ENCODE data around the gene BAG3.
"Not testable (repeated sequence)": the region's sequence is repeated elsewhere in the genome, so short reads cannot be mapped to it uniquely, and the experiment has no call there.

The BAG3 gene

DNA sequence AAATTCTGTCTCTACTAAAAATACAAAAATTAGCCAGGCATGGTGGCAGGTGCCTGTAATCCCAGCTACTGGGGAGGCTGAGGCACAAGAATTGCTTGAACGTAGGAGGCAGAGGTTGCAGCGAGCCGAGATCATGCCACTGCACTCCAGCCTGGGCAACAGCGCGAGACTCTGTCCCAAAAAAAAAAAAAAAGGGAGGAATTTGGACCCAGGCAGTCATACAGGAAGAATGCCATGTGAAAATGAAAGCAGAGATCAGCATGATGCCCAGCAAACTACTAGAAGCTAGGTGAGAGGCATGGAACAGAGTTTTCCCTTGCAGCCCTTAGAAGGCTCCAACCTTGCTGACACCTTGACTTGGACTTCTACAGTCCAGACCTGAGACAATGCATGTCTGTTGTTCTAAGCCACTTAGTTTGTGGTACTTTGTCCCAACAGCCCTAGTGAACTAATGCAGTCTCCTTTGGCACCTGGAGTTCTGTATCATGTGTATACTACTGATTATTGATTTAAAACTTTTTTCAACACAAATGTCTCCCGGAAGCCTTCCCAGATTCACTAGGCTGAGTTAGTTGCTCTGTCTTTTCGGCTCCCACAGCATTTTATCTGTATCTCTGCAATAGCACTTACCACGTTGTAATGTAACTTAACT is 10.2 kb upstream of the BAG3 start:
- no peak for DNase-seq

DNA sequence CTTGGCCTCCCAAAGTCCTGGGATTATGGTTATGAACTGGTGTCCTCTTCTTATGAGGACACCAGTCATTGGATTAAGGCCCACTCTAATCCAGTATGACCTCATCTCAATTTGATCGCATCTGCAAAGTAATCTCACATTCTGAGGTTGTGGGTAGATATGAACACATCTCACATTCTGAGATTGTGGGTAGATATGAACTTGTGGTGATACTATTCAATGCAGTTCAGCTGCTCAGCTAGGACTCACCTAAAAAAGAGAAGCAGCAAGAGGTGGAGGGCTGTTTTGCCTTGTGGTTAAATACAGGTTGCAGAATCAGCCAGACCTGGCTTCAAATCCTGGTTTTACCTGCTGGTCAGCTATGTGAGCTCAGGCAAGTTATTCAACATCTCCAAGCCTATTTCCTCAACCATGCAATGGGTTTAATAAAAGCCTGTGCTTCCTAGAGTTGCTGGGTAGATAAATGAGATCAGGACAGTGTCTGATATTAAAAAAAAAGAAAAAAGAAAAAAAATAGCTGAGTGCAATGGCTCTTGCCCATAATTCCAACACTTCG is 8.5 kb upstream of the BAG3 start:
- DNase-seq: no peak

DNA sequence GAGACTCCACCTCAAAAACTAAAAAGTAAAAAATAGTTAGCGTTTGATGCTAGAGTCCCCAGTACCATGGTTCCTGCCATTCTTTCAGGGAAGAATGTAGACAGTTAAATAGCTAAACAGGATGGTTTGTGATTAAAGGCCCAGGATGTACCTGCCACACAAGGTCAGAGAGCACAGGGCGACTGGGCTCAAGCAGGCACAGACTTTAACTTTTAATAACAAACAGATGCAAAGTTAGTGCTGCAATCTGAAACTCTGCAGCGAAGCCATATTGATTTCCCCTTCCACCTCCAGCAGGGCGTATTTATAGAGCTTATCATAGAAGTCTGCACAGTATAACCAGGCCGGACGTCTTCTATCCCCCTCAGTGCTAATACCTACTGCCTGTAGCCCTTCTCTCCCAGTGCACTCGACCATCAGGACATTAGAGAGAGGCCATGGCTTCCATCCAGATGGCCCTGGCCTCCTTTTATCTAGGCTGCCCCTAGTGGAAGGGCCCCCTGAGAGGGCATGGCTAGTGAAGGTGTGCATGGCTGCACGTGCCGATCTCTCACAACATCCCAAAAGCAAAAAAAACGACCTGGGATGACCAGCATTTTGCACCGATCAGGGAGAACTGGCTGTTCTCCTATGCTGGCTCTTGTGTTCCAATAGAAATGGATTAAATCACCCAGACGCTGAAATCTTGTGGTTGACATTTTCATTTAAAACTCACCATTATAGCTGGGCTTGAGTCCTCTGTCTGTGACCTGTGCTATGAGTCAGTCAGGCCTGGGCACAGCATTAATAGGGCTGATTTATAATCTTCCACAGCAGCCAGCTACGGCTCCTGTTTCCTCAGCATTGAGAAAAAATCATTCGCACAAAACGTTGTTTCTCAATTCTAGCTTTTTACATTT is 7.6 kb upstream of the BAG3 start:
- no peak for DNase-seq

DNA sequence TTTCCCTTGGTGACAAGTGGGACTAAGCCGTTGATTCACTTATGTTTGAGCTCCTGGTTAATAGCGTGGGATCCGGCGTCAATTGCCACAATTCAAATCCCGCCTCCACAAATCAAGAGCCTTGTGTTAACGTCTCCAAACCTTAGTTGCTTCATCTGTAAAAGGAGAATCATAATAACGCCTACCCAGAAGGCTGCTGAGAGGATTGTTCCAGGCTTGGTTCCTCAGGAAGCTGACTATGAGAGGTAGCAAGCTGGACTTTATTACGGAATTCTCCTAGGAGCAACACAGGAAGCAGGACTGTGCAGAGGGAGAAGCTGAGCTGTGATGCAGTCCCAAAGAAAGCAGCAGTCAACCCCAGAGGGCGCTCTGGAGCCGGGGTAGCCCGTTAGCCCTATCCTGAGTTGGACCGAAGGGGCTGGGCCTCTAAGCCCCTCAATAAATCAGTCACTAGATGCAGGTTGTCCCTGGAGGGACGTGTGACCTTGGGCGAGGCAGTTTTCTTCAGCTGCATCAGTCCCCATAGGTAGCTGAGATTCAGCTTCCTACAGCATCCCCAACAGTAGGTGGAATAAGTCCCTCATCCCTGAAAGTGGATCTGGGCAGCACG is 6.9 kb upstream of the BAG3 start:
- no peak for DNase-seq

DNA sequence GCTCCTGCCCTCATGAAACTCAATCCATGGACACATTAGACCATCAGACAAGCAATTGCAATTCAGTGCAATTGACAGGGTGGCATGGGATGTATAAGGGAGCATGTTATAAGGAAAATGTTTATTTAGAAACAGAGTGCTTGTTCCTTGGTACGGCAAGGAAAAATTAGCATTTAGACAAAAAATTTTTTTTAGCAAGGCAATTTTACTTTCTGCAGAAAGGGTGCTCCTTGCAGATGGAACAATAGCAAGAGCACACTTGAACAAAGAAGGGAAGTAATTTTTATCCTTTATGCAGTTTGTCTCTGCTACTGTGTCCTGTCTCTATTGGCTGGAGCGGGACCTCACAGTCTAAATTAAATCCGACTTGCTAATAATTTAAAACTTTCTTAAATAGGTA is 6.2 kb upstream of the BAG3 start:
- no peak for DNase-seq

DNA sequence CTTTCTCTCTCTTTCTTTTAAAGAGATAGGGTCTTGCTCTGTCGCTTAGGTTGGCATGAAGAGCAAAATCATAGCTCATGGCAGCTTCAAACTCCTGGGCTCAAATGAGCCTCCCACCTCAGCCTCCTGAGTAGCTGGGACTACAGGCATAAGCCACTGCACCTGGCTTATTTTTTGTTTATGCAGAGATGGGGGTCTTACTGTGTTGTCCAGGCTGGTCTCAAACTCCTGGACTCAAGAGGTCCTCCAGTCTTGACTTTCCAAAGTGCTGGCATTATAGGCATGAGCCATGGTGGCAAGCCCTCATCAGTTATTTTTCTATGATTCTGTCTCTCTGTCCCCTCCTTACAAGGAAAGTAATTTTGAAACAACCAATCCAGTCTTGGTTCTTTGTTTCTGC is 1.1 kb upstream of the BAG3 start:
- no peak for DNase-seq

DNA sequence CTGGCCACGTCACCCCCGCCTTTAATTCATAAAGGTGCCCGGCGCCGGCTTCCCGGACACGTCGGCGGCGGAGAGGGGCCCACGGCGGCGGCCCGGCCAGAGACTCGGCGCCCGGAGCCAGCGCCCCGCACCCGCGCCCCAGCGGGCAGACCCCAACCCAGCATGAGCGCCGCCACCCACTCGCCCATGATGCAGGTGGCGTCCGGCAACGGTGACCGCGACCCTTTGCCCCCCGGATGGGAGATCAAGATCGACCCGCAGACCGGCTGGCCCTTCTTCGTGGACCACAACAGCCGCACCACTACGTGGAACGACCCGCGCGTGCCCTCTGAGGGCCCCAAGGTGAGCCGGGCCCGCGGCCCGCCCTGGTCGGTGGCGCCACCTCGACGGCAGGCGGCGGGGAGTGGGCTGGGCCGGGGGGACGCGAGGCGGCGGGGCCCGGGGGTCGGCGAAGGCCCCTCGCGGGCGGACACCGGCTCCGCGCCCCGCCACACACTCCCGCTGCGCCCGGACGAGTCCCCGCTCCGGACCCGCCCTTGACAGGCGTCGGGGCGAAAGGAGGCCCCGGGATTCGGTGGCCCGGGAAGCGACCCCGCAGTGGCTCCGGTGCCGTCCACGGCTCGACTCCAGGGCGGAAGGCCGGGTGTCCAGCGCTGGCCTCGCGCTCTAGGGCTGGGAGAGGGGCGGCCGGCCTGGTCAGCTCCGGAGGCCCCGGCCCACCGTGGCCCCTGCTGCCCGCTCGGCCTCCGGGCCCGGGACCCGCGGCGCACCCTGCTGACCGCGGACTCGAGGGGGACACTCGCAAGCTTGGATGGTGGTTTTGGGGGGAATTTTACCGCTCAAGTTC is 557 bp downstream of the BAG3 start:
- DNase-seq: no peak

DNA sequence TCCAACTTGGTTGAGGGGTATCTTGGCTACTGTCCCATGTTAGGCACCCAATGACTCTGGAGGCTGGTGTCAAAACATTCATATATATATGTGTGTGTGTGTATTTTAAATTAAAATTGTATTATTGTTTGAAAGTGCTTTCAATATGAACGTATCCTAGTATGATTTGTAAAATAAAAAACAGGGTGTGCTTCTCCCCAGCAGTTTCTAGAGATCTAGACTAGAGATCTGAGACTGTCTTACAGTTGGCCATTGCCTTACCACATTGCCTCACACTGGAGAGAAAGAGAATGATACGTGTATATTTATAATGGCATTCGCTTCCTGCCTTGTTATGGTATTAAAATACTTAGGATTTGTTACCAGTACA is 1.2 kb downstream of the BAG3 start:
- no peak for DNase-seq

DNA sequence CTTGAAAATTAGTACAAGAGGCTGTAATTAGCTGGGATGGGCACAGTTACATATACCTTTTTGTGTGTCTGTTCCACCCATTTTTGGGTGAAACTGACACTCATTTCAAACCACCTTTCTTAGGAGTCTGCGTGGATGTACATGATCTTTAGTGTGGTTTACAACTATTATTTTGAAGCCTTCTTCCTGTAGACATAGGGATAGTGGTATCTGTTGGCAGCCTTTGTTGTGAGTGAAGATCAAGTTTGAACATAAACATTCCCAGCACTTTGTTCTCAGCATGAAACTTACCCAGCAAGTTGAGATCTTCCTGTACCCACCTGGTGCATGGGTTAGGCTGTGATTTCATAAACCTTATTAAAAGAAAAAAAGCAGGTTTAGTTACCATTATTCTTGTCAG is 2.0 kb downstream of the BAG3 start:
- no peak for DNase-seq

DNA sequence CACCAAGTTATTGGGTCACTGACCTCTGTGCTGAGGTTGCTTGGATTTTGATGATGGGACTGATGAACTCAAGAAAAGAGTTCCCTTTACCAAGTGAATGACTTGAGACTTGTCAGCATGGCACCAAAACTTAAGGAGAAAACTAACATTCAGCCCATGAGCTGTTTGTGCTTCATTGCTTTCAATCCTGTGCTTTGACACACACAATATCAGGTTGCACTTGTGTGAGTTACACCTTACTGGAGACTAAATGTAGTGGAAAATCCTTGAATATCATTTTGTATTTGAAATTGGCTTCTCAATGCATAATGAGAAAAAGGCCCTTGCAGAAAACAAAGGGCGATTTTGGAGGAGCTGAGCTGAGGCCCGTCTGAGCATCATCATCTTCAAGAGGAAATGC is 2.7 kb downstream of the BAG3 start:
- no peak for DNase-seq

DNA sequence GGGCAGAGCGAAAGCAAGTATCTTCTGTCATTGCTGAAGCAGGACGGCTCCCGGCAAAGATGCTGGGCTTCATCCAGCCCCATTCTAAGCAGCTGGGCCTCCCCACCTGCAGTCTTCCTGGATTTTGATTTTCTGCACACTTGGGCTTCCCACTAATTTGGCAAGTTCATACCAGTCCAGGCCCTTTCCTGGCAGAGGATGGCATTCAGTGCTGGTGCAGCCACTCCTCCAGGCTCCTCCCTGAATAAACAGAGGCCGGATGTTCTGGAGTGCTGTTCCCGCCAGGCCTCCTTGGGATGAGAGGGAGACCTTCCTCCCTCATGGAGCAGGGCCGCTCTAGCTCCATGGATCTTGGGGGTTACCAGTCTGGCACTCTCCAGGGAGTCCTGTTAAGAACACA is 3.4 kb downstream of the BAG3 start:
- DNase-seq: no peak

DNA sequence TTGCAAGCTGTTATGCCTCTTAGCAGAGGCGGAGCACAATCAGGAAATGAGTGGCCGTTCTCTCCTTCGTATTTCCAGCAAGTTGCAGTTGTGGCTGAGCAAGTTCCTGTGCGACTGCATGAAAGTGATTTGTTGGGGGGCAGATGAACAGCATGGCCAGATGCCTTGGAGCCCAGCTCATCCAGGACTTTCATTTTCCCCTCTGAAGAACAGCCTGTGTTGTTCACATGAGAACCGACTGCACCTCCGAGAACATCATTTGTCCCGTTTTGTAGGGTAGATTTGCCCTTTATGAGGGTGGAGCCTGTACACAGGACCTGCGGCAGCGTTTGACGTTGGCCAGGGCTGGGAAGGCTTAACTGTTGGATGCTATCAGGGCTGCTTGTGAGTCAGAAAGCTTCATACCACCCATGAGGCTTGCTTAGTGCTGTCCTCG is 4.4 kb downstream of the BAG3 start:
- peak; percentile 43 for DNase-seq

DNA sequence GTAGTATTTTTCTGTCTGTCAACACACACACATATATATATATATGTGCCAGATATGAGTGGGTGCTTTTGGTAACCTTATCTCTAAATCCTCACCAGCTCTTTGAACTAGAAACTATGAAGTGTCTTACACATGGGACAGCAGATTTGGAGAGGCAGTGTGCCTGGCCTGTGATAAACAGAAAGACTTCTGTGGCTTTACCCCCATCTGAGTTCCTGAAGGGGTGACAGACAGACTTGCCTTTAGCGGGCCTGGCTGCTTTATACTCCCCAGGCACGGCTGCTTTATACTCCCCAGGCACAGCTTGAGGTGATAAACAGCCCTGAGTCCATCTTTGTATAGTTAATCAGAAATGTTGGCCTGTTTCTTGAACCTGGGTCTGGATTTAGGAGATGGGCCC is 5.6 kb downstream of the BAG3 start:
- no peak for DNase-seq

DNA sequence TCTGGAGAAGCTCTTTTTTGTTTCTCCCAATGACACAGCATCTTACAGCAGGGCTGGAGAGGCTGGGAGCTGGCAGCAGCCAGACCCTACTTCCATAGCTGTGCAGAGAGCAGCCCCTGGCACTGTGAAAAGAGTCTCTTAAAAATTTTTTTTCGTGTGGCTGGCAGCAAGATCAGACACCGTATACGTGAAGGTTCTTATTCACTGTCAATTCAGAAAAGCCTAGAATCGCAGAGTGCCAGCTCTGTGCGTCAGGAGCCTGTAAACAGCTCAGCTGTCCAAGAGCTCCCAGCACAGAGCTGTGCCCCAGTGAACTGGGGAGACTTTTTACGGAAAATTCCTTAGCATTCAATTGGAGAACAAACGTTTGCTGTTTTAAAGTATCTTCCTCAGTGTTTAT is 6.5 kb downstream of the BAG3 start:
- no peak for DNase-seq

DNA sequence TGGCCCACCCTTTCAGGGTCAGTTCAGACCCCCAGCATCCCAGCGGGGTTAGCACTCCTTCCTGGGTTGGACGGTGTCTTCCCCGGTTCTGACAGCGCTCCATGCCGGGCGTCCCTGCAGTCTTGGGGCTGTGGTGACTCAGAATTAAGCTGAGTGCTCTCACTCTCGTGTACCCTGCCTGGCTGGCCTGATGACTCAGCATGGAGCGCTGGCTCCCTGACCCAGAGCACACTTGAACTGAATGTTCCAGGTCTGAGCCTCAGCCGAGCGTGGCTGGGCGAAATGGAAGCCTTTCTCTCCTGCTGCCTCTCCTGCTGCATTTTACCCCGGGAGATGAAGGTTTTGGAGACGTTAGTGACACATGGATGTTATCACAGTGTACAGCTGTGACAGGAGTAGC is 7.1 kb downstream of the BAG3 start:
- no peak for DNase-seq

DNA sequence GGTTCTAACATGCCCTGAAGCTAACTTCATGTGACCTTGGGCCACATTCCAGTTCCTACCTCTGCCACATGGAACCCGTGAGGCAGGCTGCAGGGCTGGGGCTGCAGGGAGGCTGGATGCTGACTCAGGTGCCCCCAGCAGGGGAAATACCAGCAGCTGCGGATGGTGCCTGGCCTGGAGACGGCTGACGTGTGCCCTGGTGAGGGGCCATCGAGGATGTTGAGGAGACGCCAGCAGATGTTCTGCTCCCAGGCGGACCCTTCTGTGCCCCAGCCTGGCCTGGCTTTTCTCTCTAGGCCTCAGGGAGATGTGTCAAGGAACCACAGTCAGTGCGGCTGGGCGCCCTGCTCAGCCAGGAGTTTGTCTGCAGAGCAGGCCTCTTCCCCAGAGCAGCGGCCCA is 8.8 kb downstream of the BAG3 start:
- no peak for DNase-seq

DNA sequence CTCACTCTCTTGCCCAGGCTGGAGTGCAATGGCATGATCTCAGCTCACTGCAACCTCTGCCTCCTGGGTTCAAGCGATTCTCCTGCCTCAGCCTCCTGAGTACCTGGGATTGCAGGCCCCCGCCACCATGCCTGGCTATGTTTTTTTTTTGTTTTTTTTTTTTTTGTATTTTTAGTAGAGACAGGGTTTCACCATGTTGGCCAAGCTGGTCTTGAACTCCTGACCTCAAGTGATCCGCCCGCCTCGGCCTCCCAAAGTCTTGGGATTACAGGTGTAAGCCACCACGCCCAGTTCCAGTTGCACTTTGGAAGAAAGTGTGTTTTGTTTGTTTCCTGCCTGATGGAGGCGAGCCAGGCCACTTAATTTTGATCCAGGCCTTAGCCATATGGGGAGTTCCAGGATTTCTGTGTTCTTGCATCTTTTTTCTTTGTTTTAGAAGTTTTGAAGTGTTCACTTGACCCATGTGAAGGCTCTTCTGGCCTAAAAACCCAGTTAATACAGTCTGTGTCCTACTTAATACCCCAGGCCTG is 11.0 kb downstream of the BAG3 start:
- DNase-seq: not testable (repeated sequence)

DNA sequence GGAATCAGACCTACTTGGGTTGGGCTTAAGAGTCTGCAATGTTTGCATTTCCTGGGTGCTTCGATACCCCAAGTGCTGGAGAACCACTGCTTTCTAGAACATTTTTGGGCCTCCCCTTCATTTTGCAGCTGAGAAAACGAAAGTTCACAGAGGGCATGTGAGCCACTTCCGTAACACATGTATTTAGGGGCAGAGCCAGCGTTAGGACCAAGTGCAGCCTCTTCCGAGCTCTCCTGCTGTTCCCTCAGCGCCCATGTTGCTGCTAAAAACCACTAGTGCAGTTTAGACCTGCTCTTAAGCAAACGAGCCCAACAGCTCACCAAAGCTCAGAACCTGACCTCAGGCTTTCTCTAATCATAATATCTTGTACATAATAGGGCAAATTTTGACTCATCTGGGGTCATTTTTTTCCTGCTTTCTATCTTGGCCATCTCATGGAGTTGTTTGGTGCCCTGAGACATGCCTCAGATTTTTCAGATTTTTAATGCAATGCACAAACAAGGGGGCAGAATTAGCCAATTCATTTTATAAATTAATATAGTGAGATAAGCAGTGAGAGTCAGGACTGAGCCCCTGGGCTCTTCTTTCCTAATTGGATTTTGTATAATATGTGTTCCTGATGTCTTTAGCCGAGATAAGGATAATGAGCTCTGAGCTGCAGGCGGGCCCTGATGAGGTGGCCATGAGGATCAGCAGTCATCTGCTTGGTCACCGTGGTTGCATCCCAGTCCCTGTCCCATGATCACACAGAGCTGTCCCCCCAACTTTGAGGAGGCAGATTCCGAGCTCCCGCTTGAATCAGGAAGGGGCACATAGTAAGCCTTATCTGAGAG is 12.9 kb downstream of the BAG3 start:
- DNase-seq: no peak

DNA sequence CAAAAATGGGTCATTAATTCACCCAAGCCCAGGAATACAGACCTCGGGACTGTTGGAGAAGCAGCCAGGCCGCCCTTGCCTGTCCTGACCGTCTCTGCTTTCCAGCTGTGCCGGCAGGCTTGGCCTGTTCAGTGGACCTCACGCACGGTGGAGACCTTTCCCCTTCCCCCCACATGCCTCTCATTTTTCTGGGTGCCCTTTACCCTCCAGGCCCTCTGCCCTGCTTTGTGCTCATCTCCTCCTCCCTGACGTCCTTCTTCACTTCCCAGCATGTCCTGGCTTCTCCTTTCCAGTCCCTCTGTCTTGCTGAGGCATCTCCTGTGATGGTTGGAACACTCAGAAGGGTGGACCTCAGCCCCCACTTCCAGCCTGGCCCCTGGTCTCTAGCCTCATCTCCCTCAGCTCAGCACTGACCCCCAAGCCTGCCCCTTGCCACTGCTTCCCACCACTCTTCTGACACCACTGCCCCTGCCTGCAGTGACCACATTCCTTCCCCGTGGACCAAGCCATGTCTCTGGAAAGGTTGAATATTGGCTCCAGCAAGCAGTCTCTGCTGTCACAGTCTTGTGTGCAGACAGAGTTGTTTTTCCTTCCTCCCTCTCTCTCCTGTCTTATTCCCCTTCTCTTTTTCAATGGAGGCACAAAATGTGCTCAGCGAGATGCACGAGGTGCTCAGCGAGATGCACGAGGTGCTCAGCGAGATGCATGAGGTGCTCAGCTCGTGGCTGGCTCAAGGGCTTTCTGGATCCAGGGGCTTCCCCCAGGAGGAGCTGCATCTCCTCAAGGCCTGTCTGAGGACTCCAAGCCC is 14.9 kb downstream of the BAG3 start:
- no peak for DNase-seq

DNA sequence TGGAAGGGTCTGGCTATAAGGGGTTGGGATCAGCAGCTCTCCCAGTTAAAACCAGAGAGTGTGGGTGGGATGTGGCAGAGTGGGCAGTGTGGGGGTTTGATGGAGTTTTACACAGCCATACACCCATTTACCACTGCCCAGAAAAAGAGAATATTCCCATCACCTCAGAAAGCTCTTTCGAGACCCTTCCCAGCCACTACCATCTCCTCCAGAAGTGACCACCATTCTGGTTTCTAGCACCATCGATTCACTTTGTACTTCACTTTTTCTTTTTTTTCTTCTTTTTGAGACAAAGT is 15.5 kb downstream of the BAG3 start:
- DNase-seq: no peak

Data from activated CD4-positive, alpha-beta T cell treated with anti-CD3 and anti-CD28 coated beads for 1 hour (primary cell).